SK-N-MC (cell line): ENCODE measurements around the gene ECM2.
A peak's percentile ranks its signal among the peaks of the same experiment; 100 is the strongest.

Source experiments
- DNase-seq: peaks from one replicate; pipeline ENCODE4 v3.0.0-alpha.2; 2011; ENCODE audit warnings: low read depth, low spot score
- H3K27ac ChIP-seq: fragments of 200-600 bp; sonication (generic); 2 replicates; pipeline ENCODE4 v1.5.1; 2016; ENCODE audit warnings: mixed run types
- H3K36me3 ChIP-seq: fragments of 200-600 bp; sonication (generic); 2 replicates; pipeline ENCODE4 v1.6.1; 2017; ENCODE audit warnings: antibody characterized with exemption, low read length, mixed read lengths; ENCODE audit not compliant: insufficient read depth
- H3K4me3 ChIP-seq: fragments of 200-600 bp; sonication (generic); 2 replicates; pipeline ENCODE4 v1.5.1; 2016
- H3K9ac ChIP-seq: fragments of 200-600 bp; sonication (generic); 2 replicates; pipeline ENCODE4 v1.8.0; 2017; ENCODE audit warnings: mixed run types, mixed read lengths; ENCODE audit not compliant: insufficient read length
- H3K9me3 ChIP-seq: fragments of 200-600 bp; sonication (generic); 2 replicates; pipeline ENCODE4 v1.6.1; 2017; ENCODE audit warnings: low read depth, mild to moderate bottlenecking, antibody characterized with exemption, low read length, moderate library complexity, mixed read lengths
- EZH2 ChIP-seq: fragments of 200-600 bp; sonication (generic); IDR thresholded peaks from one replicate; pipeline ENCODE4 v1.6.1; 2017; ENCODE audit warnings: antibody characterized with exemption
- FOXP2 ChIP-seq: optimal IDR thresholded peaks from 2 replicates; pipeline ENCODE3; 2011; ENCODE audit warnings: mild to moderate bottlenecking, moderate library complexity; ENCODE audit not compliant: insufficient read depth; ENCODE audit errors: extremely low read length, control extremely low read depth
- POLR2AphosphoS5 ChIP-seq: IDR thresholded peaks from 2 replicates; pipeline ENCODE4 v1.6.1; 2012; ENCODE audit warnings: mild to moderate bottlenecking, low read depth, low read length, borderline replicate concordance

ECM2 gene

GRCh38 chr9:92486371-92486770, 49.4 kb downstream of the ECM2 start:
- Histone ChIP-seq H3K9me3 (no peaks in the 10 kb centered on the region), H3K36me3 (no peaks in the 10 kb centered on the region), H3K27ac (no peak overlapping the region), H3K4me3 (no peak overlapping the region), H3K9ac (no peak overlapping the region)
- TF ChIP-seq FOXP2 (no peak), POLR2AphosphoS5 (no peak)
- no peak for DNase-seq

- TF ChIP-seq EZH2 (no peak), FOXP2 (no peak), POLR2AphosphoS5 (no peak)
- peak overlapping the region; percentile 32; the same call in 1 of the 2 replicates for H3K4me3 ChIP-seq
- DNase-seq = no peak
- no peak overlapping the region for H3K9ac ChIP-seq
- H3K9me3 ChIP-seq = no peaks in the 10 kb centered on the region
- H3K36me3 ChIP-seq = no peaks in the 10 kb centered on the region
- peak overlapping the region; percentile 71 for H3K27ac ChIP-seq
Observed at GRCh38 chr9:92484563-92484962, 51.2 kb downstream of the ECM2 start.

GRCh38 chr9:92483627-92484545, 51.9 kb downstream of the ECM2 start:
- H3K27ac ChIP-seq = peak overlapping the region; percentile 71
- no peak for TF ChIP-seq FOXP2
- no peak for TF ChIP-seq POLR2AphosphoS5
- TF ChIP-seq EZH2 = no peak
- H3K9me3 ChIP-seq = no peaks in the 10 kb centered on the region
- H3K9ac ChIP-seq = no peak overlapping the region
- no peak for DNase-seq
- no peaks in the 10 kb centered on the region for H3K36me3 ChIP-seq
- peak overlapping the region; percentile 32 for H3K4me3 ChIP-seq

DNA sequence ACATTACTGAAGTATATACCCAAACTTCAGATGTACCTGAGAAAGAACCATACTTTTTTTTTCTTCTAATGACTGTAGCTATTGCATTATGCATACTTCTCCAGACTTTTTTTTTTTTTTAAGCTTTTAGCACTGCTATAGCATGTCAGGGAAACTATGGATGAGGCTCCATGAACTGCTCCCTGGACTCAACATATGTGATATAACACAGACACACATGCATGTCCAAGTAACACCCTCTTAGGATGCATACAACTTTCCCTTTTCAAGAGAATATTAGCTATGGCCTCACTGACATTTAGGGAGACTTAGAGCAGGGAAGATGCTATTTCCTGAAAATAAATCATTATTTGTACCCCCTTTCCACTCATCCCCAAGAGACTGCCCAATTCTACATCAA, 53.0 kb downstream of the ECM2 start:
- H3K9ac ChIP-seq = no peak overlapping the region
- DNase-seq = no peak
- peak overlapping the region; percentile 69 for H3K27ac ChIP-seq
- no peaks in the 10 kb centered on the region for H3K36me3 ChIP-seq
- no peaks in the 10 kb centered on the region for H3K9me3 ChIP-seq
- TF ChIP-seq POLR2AphosphoS5 (no peak), FOXP2 (no peak), EZH2 (no peak)
- H3K4me3 ChIP-seq = peak overlapping the region; percentile 46; the same call in 1 of the 2 replicates

DNA sequence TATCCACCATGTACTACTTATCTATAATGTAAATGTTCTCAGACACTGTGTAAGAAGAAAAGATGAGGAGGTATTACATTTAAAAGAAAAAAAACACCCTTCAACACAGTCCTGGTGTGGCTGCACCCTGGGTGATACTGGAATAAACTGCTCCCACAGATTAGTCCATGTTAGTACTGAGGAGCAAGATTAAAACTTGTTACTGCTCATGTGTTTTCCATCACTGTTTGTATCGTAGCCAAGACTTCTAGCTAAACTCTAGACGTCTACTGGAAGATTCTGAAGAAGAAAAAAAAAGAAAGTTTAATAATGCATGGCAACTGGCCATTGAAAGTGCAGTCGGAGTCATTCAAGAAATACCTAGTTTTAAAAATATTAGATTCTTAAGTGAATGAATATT, 53.5 kb downstream of the ECM2 start, which contains the start of gene ASPN:
Gene ASPN (minus strand): TSS at position 178 of the 400 bp plus-strand sequence.
- no peaks in the 10 kb centered on the region for H3K36me3 ChIP-seq
- TF ChIP-seq FOXP2 (no peak), EZH2 (no peak), POLR2AphosphoS5 (no peak)
- H3K9me3 ChIP-seq = no peaks in the 10 kb centered on the region
- peak within 1 kb of the TSS; percentile 46 for H3K4me3 ChIP-seq
- no peak for DNase-seq
- H3K27ac ChIP-seq = peak within 1 kb of the TSS; percentile 76
- H3K9ac ChIP-seq = peak within 1 kb of the TSS; percentile 10

DNA sequence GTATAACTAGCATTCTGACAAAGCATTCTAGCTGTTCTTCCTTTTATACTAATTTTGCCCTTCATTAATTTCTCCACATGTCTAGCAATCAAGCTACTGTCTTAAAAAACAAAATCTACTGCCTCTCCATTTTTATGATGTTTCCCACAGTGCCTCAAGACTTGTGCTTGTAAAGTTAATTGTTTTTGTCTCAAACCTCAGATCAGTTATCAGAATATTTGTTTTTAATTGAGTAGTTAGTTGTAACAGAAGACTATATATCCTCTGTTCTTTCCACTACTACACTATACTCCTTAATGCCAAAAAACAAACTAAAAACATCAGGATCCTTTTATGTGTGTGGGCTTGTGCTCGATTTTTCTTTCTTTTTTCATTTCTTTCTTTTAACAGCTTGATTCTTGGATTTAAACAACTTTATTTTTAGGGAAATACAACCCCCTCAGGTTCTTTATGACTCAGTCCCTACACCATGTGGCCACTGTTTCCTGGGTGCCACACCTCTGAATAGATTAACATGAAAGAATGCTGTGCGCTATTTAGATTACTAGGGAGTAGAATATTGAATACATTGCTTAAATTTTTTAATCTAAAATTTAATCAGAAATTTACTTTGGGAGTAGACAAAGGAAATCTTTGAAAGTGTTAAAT, 54.7 kb downstream of the ECM2 start:
- TF ChIP-seq FOXP2 = no peak
- no peak for TF ChIP-seq POLR2AphosphoS5
- no peak for TF ChIP-seq EZH2
- Histone ChIP-seq H3K9ac (peak overlapping the region; percentile 10), H3K4me3 (peak overlapping the region; percentile 16), H3K9me3 (no peaks in the 10 kb centered on the region), H3K27ac (peak overlapping the region; percentile 76), H3K36me3 (no peaks in the 10 kb centered on the region)
- DNase-seq = no peak

DNA sequence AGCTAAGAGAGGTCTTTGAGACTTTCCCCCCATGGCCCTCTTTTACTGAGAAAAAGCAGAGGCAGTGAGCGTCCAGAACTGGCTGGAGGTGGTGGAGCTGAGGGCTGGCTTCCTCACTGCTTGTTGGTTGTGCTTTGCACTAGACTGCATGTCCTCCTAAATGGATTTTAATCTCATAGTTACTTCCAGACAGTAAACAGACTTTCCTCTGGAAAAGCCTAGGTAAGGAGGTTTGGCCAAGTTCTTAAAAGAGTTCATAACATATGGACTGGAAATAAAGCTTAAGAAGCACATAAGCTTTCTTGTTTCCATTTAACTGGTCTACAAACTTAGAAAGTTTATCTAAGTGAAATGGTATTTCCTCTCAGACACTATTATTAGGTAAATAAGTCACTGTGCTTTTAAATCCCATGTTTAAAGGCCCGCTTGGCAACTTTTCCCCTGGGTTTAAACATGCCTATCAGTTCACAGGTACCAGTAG, 55.5 kb downstream of the ECM2 start:
- no peak for DNase-seq
- peak overlapping the region; percentile 76 for H3K27ac ChIP-seq
- H3K4me3 ChIP-seq = peak overlapping the region; percentile 16; the same call in 1 of the 2 replicates
- no peaks in the 10 kb centered on the region for H3K9me3 ChIP-seq
- TF ChIP-seq POLR2AphosphoS5 (no peak), EZH2 (no peak), FOXP2 (no peak)
- peak overlapping the region; percentile 10 for H3K9ac ChIP-seq
- no peaks in the 10 kb centered on the region for H3K36me3 ChIP-seq

DNA sequence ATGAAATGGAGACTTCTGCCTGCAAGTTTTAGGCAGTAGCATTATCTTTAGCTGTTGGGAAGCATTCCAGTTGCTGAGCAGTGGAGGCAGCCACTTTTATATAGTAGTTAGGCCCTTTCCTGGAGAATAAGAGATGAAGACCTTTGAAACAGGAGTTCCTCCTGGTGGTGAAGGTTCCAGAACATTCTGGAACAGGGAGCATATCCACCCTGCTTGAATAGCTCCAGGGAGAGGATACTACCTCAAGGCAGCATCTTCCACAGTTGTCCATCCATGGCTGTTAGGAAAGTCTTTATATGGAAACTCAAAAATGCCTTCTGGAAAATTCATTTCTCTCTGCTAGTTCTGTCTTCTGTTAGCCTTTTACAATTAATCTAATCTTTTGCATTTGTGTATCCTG, 56.4 kb downstream of the ECM2 start:
- Histone ChIP-seq H3K4me3 (no peak overlapping the region), H3K9ac (no peak overlapping the region), H3K27ac (no peak overlapping the region), H3K9me3 (no peaks in the 10 kb centered on the region), H3K36me3 (no peaks in the 10 kb centered on the region)
- no peak for DNase-seq
- TF ChIP-seq EZH2 (no peak), POLR2AphosphoS5 (no peak), FOXP2 (no peak)
